IMR-90 (cell line): Measurements from ENCODE around the gene ROBO4. TPM values are rescaled to one million over a fixed set of nuclear protein-coding genes. Genes with fewer than 3 reads are reported as not detected.
A peak's percentile ranks its signal among the peaks of the same experiment; 100 is the strongest.

ENCODE experiments used
- ATAC-seq: fragments of 200-7000 bp; cut with Tn5 transposase; 2 replicates; pipeline ENCODE4 v1.9.1; 2020; ENCODE audit warnings: low read depth, mild to moderate bottlenecking, moderate library complexity
- BruUV-seq: library from RNA; stranded (reverse); fragments of 400-500 nt; replicated peaks from 2 replicates; lab custom pipeline; 2021; lab: Mats Ljungman, UMichigan
- CTCF ChIA-PET: fragments of 300-600 bp; formaldehyde crosslinking; extraction: SDS; loops from one replicate; lab custom pipeline; 2021; ENCODE audit warnings: antibody characterized with exemption; lab: Yijun Ruan, JAX
- POLR2A ChIA-PET: fragments of 300-600 bp; sonication (Branson Sonifier 250); formaldehyde crosslinking; loops from one replicate; lab custom pipeline; 2022; ENCODE audit warnings: antibody characterized with exemption; ENCODE audit not compliant: unreplicated experiment; lab: Charles Lee
- DNase-seq: peaks from one replicate; pipeline ENCODE4 v3.0.0; 2013
- H2AFZ ChIP-seq: replicated peaks from 2 replicates; pipeline ENCODE3; 2013; ENCODE audit warnings: low read length, mild to moderate bottlenecking; ENCODE audit not compliant: poor library complexity
- H2AK5ac ChIP-seq: 2 replicates; pipeline ENCODE4 v1.6.1; 2013; ENCODE audit warnings: low read depth, low read length, inconsistent platforms
- H2AK9ac ChIP-seq: replicated peaks from 2 replicates; pipeline ENCODE3; 2013; ENCODE audit warnings: mild to moderate bottlenecking, low read depth, low read length, moderate library complexity; ENCODE audit not compliant: poor library complexity
- H2BK120ac ChIP-seq: 2 replicates; pipeline ENCODE4 v1.6.1; 2013; ENCODE audit warnings: low read depth, low read length, inconsistent platforms
- H2BK15ac ChIP-seq: 3 replicates; pipeline ENCODE4 v1.6.1; 2013; ENCODE audit warnings: low read depth, low read length, inconsistent platforms
- H2BK20ac ChIP-seq: 2 replicates; pipeline ENCODE4 v1.6.1; 2013; ENCODE audit warnings: low read depth, mild to moderate bottlenecking, inconsistent platforms, low read length, moderate library complexity
- H2BK5ac ChIP-seq: 2 replicates; pipeline ENCODE4 v1.6.1; 2013; ENCODE audit warnings: mild to moderate bottlenecking, low read depth, low read length, inconsistent platforms; ENCODE audit not compliant: poor library complexity, severe bottlenecking
- H3K14ac ChIP-seq: replicated peaks from 2 replicates; pipeline ENCODE4 v1.6.1; 2013; ENCODE audit warnings: low read depth, low read length, inconsistent platforms
- H3K18ac ChIP-seq: 2 replicates; pipeline ENCODE4 v1.6.1; 2013; ENCODE audit warnings: low read depth, low read length, control low read depth
- H3K23ac ChIP-seq: 2 replicates; pipeline ENCODE4 v1.6.1; 2013; ENCODE audit warnings: low read depth, low read length, inconsistent platforms
- H3K27ac ChIP-seq: 2 replicates; pipeline ENCODE4 v1.5.1; 2013; ENCODE audit warnings: mild to moderate bottlenecking, control low read depth, low read length; ENCODE audit not compliant: insufficient read depth
- H3K27me3 ChIP-seq: 2 replicates; pipeline ENCODE4 v1.6.1; 2013; ENCODE audit warnings: low read length; ENCODE audit not compliant: control insufficient read depth, insufficient read depth
- H3K36me3 ChIP-seq: 2 replicates; pipeline ENCODE4 v1.6.1; 2013; ENCODE audit warnings: low read length, mixed read lengths; ENCODE audit not compliant: control insufficient read depth, insufficient read depth
- H3K4ac ChIP-seq: 2 replicates; pipeline ENCODE4 v1.6.1; 2013; ENCODE audit warnings: low read depth, low read length, inconsistent platforms
- H3K4me1 ChIP-seq: 2 replicates; pipeline ENCODE4 v1.6.1; 2013; ENCODE audit warnings: low read length, mixed read lengths; ENCODE audit not compliant: control insufficient read depth, insufficient read depth
- H3K4me2 ChIP-seq: 2 replicates; pipeline ENCODE4 v1.6.1; 2013; ENCODE audit warnings: low read depth, mild to moderate bottlenecking, control low read depth, low read length, moderate library complexity
- H3K4me3 ChIP-seq: 2 replicates; pipeline ENCODE4 v1.5.1; 2013; ENCODE audit warnings: low read depth, mild to moderate bottlenecking, control low read depth, low read length, moderate library complexity; ENCODE audit not compliant: insufficient read depth
- H3K56ac ChIP-seq: 2 replicates; pipeline ENCODE4 v1.6.1; 2013; ENCODE audit warnings: low read length, inconsistent platforms; ENCODE audit not compliant: insufficient read depth; ENCODE audit errors: extremely low read depth
- H3K79me1 ChIP-seq, 2 experiments: 2 replicates each; pipeline ENCODE4 v1.6.1; 2013; ENCODE audit warnings: low read length in 2 of 2, inconsistent platforms in 1 of 2, low read depth in 1 of 2
- H3K9ac ChIP-seq: 2 replicates; pipeline ENCODE4 v1.6.1; 2013; ENCODE audit warnings: low read depth, low read length, control low read depth
- H3K9me1 ChIP-seq: 2 replicates; pipeline ENCODE4 v1.6.1; 2013; ENCODE audit warnings: low read length, inconsistent platforms; ENCODE audit not compliant: insufficient read depth
- H3K9me3 ChIP-seq: 2 replicates; pipeline ENCODE4 v1.6.1; 2013; ENCODE audit warnings: low read length; ENCODE audit not compliant: control insufficient read depth, insufficient read depth
- H4K20me1 ChIP-seq: 2 replicates; pipeline ENCODE4 v1.6.1; 2013; ENCODE audit warnings: low read length, inconsistent platforms; ENCODE audit not compliant: insufficient read depth
- H4K5ac ChIP-seq: 2 replicates; pipeline ENCODE4 v1.6.1; 2013; ENCODE audit warnings: mild to moderate bottlenecking, low read depth, low read length, control low read depth
- H4K8ac ChIP-seq, 2 experiments: 2 replicates each; pipeline ENCODE4 v1.6.1; 2013; ENCODE audit warnings: low read depth in 2 of 2, low read length in 2 of 2, control low read depth in 1 of 2, inconsistent platforms in 1 of 2
- H4K91ac ChIP-seq: 2 replicates; pipeline ENCODE4 v1.6.1; 2013; ENCODE audit warnings: low read depth, low read length, inconsistent platforms; ENCODE audit not compliant: insufficient read depth
- CHD1 ChIP-seq: IDR thresholded peaks from 2 replicates; pipeline ENCODE4 v1.6.1; 2012; ENCODE audit warnings: low read depth, low read length, improper control_type of control experiment
- FOS ChIP-seq: fragments of 150-350 bp; IDR thresholded peaks from 2 replicates; pipeline ENCODE4 v1.6.1; 2016; ENCODE audit warnings: low read depth, low read length
- MAZ ChIP-seq: IDR thresholded peaks from 2 replicates; pipeline ENCODE4 v1.6.1; 2012; ENCODE audit warnings: low read depth, mild to moderate bottlenecking, low read length, improper control_type of control experiment, moderate library complexity, borderline replicate concordance
- MXI1 ChIP-seq: IDR thresholded peaks from 2 replicates; pipeline ENCODE4 v1.6.1; 2012; ENCODE audit warnings: low read depth, mild to moderate bottlenecking, low read length, moderate library complexity, borderline replicate concordance
- POLR2A ChIP-seq: IDR thresholded peaks from 2 replicates; pipeline ENCODE4 v1.6.1; 2012; ENCODE audit warnings: mild to moderate bottlenecking, low read depth, low read length
- SMC3 ChIP-seq: fragments of 150-350 bp; IDR thresholded peaks from 2 replicates; pipeline ENCODE4 v1.6.1; 2016; ENCODE audit warnings: low read depth, mild to moderate bottlenecking, antibody characterized with exemption, low read length, moderate library complexity
- WGBS, 2 experiments: methylation state at CpG; one replicate each; pipeline versions ENCODE4 v1.1.5 to v1.1.7; 2013; ENCODE audit warnings: missing lambda C conversion rate in 2 of 2; ENCODE audit not compliant: insufficient read length in 1 of 2; ENCODE audit errors: extremely low coverage in 2 of 2; 5-methylcytosine and 5-hydroxymethylcytosine counted together
- dilution Hi-C: fragments of 300-500 bp; cut with HindIII; formaldehyde crosslinking; loops from one replicate; pipeline ENCODE4 v1.14.3; 2018; ENCODE audit warnings: low sequenced_read_pairs; ENCODE audit not compliant: unreplicated experiment
- in situ Hi-C: fragments of 300-500 bp; cut with MboI; formaldehyde crosslinking; loops from 3 replicates; pipeline ENCODE4 v1.14.3; 2019; ENCODE audit warnings: low sequenced_read_pairs, inconsistent platforms, mixed read lengths
- intact Hi-C: fragments of 100-400 bp; cut with micrococcal nuclease; formaldehyde crosslinking; loops from 2 replicates; pipeline ENCODE4 v1.10.0; 2022
- polyA plus RNA-seq, 3 experiments: library from polyadenylated mRNA; depleted of rRNA; stranded (reverse); fragments of >200 nt; gene quantifications; 2 replicates each; pipeline ENCODE4 v1.2.3, GENCODE V29; 2012; ENCODE audit warnings: low replicate concordance in 1 of 3
- total RNA-seq: library from RNA; depleted of rRNA; stranded (reverse); fragments of >200 nt; gene quantifications from 2 replicates; pipeline ENCODE4 v1.2.3, GENCODE V29; 2012
- TF ChIP-seq, protein P1 (sequence below): conservative IDR thresholded peaks from 2 replicates; pipeline ENCODE4 v1.5.1; 2012; ENCODE audit warnings: mild to moderate bottlenecking, low read depth, low read length, improper control_type of control experiment
- TF ChIP-seq, protein P2 (sequence below): fragments of 150-350 bp; IDR thresholded peaks from 2 replicates; pipeline ENCODE4 v1.6.1; 2017; ENCODE audit warnings: mild to moderate bottlenecking, antibody characterized with exemption, low read length, low read depth
- TF ChIP-seq, protein P3 (sequence below): fragments of 150-350 bp; IDR thresholded peaks from 2 replicates; pipeline ENCODE4 v1.6.1; 2016; ENCODE audit warnings: low read depth, mild to moderate bottlenecking, low read length, moderate library complexity, borderline replicate concordance

The ROBO4 gene
- total and polyA plus RNA-seq, 2 of the 4 experiments (the other 2 are of a cell fraction) = 0.72 to 0.82 TPM

DNA sequence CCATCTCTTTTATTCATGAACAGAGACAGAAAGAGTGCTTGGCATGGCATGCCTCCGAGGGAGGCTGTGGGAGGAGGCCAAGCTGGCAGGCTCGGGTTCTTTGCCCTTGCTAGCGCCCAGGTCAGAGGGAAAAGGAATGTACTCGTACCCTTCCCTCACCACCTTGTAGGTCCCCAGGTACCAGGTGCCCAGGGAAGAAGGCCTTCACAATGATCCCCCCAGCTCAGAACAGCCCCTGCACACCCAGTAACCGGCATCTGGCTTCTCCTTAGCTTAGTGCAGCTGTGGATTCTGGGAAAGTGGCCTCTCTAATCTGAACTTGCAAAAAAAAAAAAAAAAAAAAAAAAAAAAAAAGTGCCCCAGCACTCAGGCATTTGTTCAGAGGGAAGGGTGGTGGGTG, 22.7 kb upstream of the ROBO4 start:
- peak overlapping the region; percentile 74 for H3K4ac ChIP-seq
- H2BK120ac ChIP-seq = peak overlapping the region; percentile 17
- no peak overlapping the region; the same call in 2 of the 3 replicates for H2BK15ac ChIP-seq
- peaks cover 8% of the 10 kb centered on the region for H3K4me1 ChIP-seq
- DNase-seq (no peak), ATAC-seq (no peak)
- H3K4me2 ChIP-seq = peak overlapping the region; percentile 15
- no peak overlapping the region for H2BK5ac ChIP-seq
- ChIA-PET POLR2A (interaction anchor here (0.6 to 1.0 kb wide), 2 partner anchors 23 to 238 kb away, joined by 3 read pairs; partner anchors contain the start of gene ROBO4), CTCF (interaction anchor here (0.6 to 1.0 kb wide), 2 partner anchors 8 to 32 kb away, joined by 3 read pairs; no protein-coding TSS in a partner anchor)
- peak overlapping the region; percentile 24; the same call in 1 of the 2 replicates for H3K18ac ChIP-seq
- H2AK9ac ChIP-seq = peak overlapping the region; percentile 39
- H3K4me3 ChIP-seq = no peak overlapping the region
- peak overlapping the region; percentile 61; the same call in 1 of the 2 replicates for H2BK20ac ChIP-seq
- H3K14ac ChIP-seq = peak overlapping the region; percentile 64; the same call in 1 of the 2 replicates
- no peaks in the 10 kb centered on the region for H4K20me1 ChIP-seq
- in situ Hi-C loops (no loop called here), intact Hi-C loops (loop anchor here (2.0 kb wide), 1 partner anchor 44 kb away; no protein-coding TSS in a partner anchor), dilution Hi-C loops (no loop called here)
- peaks cover 24% of the 10 kb centered on the region; the same call in 1 of the 2 replicates for H3K9me1 ChIP-seq
- H4K5ac ChIP-seq = peak overlapping the region; percentile 70
- peak overlapping the region; percentile 61; the same call in 1 of the 2 replicates for H2AK5ac ChIP-seq
- H3K56ac ChIP-seq = no peak overlapping the region
- no CpG with 5 or more reads among the region's 5 CpGs for WGBS, 2 experiments
- peak overlapping the region; percentile 68 to 90 for H4K8ac ChIP-seq
- no peaks in the 10 kb centered on the region for H3K27me3 ChIP-seq
- H3K36me3 ChIP-seq = no peaks in the 10 kb centered on the region
- peaks cover 0 to 3% of the 10 kb centered on the region in 2 experiments; a peak in 1 of 4 replicates for H3K79me1 ChIP-seq
- H3K9ac ChIP-seq = no peak overlapping the region
- TF ChIP-seq SMC3 (no peak), MXI1 (no peak), POLR2A (no peak), FOS (no peak), CHD1 (no peak), MAZ (no peak)
- TF ChIP-seq, protein P1, sequence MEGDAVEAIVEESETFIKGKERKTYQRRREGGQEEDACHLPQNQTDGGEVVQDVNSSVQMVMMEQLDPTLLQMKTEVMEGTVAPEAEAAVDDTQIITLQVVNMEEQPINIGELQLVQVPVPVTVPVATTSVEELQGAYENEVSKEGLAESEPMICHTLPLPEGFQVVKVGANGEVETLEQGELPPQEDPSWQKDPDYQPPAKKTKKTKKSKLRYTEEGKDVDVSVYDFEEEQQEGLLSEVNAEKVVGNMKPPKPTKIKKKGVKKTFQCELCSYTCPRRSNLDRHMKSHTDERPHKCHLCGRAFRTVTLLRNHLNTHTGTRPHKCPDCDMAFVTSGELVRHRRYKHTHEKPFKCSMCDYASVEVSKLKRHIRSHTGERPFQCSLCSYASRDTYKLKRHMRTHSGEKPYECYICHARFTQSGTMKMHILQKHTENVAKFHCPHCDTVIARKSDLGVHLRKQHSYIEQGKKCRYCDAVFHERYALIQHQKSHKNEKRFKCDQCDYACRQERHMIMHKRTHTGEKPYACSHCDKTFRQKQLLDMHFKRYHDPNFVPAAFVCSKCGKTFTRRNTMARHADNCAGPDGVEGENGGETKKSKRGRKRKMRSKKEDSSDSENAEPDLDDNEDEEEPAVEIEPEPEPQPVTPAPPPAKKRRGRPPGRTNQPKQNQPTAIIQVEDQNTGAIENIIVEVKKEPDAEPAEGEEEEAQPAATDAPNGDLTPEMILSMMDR = no peak
- TF ChIP-seq, protein P2, sequence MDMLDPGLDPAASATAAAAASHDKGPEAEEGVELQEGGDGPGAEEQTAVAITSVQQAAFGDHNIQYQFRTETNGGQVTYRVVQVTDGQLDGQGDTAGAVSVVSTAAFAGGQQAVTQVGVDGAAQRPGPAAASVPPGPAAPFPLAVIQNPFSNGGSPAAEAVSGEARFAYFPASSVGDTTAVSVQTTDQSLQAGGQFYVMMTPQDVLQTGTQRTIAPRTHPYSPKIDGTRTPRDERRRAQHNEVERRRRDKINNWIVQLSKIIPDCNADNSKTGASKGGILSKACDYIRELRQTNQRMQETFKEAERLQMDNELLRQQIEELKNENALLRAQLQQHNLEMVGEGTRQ = no peak
- TF ChIP-seq, protein P3, sequence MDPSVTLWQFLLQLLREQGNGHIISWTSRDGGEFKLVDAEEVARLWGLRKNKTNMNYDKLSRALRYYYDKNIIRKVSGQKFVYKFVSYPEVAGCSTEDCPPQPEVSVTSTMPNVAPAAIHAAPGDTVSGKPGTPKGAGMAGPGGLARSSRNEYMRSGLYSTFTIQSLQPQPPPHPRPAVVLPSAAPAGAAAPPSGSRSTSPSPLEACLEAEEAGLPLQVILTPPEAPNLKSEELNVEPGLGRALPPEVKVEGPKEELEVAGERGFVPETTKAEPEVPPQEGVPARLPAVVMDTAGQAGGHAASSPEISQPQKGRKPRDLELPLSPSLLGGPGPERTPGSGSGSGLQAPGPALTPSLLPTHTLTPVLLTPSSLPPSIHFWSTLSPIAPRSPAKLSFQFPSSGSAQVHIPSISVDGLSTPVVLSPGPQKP = no peak
- BruUV-seq = no TSS peak
- 0 out of 2 replicates have a peak overlapping the region, but pooled peaks have one; percentile 38 for H3K23ac ChIP-seq
- H2AFZ ChIP-seq = peak overlapping the region; percentile 93
- peak overlapping the region; percentile 46; the same call in 1 of the 2 replicates for H4K91ac ChIP-seq
- no peak overlapping the region for H3K27ac ChIP-seq
- H3K9me3 ChIP-seq = no peaks in the 10 kb centered on the region
